GM23338 (cell line): ENCODE results near the gene PAQR8. TPM values are rescaled to one million over a fixed set of nuclear protein-coding genes. Genes with fewer than 3 reads are reported as not detected.

ENCODE experiments used
- ATAC-seq: fragments of 200-7000 bp; cut with Tn5 transposase; 3 replicates; pipeline ENCODE4 v1.9.1; 2020
- DNase-seq: peaks from one replicate; pipeline ENCODE4 v3.0.0-alpha.2; 2015; ENCODE audit warnings: low spot score
- H2AFZ ChIP-seq: fragments of 200-600 bp; sonication (generic); 2 replicates; pipeline ENCODE4 v1.8.0; 2016; ENCODE audit warnings: antibody characterized with exemption, mild to moderate bottlenecking, moderate library complexity
- H3F3A ChIP-seq: fragments of 200-600 bp; sonication (generic); replicated peaks from 2 replicates; pipeline ENCODE4 v1.8.0; 2017; ENCODE audit warnings: antibody characterized with exemption, mixed run types, low read depth
- H3K27ac ChIP-seq: fragments of 200-600 bp; sonication (generic); 2 replicates; pipeline ENCODE4 v1.6.1; 2016; ENCODE audit warnings: low read depth
- H3K27me3 ChIP-seq: fragments of 200-600 bp; sonication (generic); 2 replicates; pipeline ENCODE4 v1.8.0; 2016; ENCODE audit warnings: mild to moderate bottlenecking, mixed run types, moderate library complexity; ENCODE audit not compliant: insufficient read depth
- H3K36me3 ChIP-seq: fragments of 200-600 bp; sonication (generic); 2 replicates; pipeline ENCODE4 v1.8.0; 2016; ENCODE audit warnings: mild to moderate bottlenecking; ENCODE audit not compliant: insufficient read depth
- H3K4me1 ChIP-seq: fragments of 200-600 bp; sonication (generic); 2 replicates; pipeline ENCODE4 v1.8.0; 2016; ENCODE audit warnings: mild to moderate bottlenecking, moderate library complexity; ENCODE audit not compliant: insufficient read depth
- H3K4me2 ChIP-seq: fragments of 200-600 bp; sonication (generic); 2 replicates; pipeline ENCODE4 v1.7.1; 2017; ENCODE audit warnings: mixed run types
- H3K4me3 ChIP-seq: fragments of 200-600 bp; sonication (generic); 2 replicates; pipeline ENCODE4 v1.6.1; 2016; ENCODE audit warnings: mixed run types
- H3K79me2 ChIP-seq: fragments of 200-600 bp; sonication (generic); replicated peaks from 2 replicates; pipeline ENCODE4 v1.8.0; 2017; ENCODE audit warnings: mild to moderate bottlenecking; ENCODE audit not compliant: insufficient read depth
- H3K9me2 ChIP-seq: fragments of 200-600 bp; sonication (generic); 2 replicates; pipeline ENCODE4 v1.8.0; 2017; ENCODE audit not compliant: insufficient read depth
- H4K20me1 ChIP-seq: fragments of 200-600 bp; sonication (generic); replicated peaks from 2 replicates; pipeline ENCODE4 v1.8.0; 2017; ENCODE audit warnings: mild to moderate bottlenecking; ENCODE audit not compliant: insufficient read depth
- H3K27ac Mint-ChIP-seq: 2 replicates; pipeline ENCODE4 v1.8.0; 2020; ENCODE audit warnings: inconsistent platforms, mild to moderate bottlenecking, moderate library complexity, mixed read lengths
- H3K27me3 Mint-ChIP-seq: 3 replicates; pipeline ENCODE4 v1.8.0; 2022; ENCODE audit warnings: low read depth, mild to moderate bottlenecking, moderate library complexity, mixed read lengths, inconsistent platforms; ENCODE audit not compliant: insufficient read depth, poor library complexity
- H3K36me3 Mint-ChIP-seq: 3 replicates; pipeline ENCODE4 v1.8.0; 2021; ENCODE audit warnings: low read depth, mild to moderate bottlenecking, inconsistent platforms, moderate library complexity, mixed read lengths
- H3K4me1 Mint-ChIP-seq: 3 replicates; pipeline ENCODE4 v1.8.0; 2020; ENCODE audit warnings: mild to moderate bottlenecking, inconsistent platforms, mixed read lengths
- H3K4me3 Mint-ChIP-seq: 3 replicates; pipeline ENCODE4 v1.8.0; 2021; ENCODE audit warnings: moderate library complexity, mild to moderate bottlenecking, inconsistent platforms, mixed read lengths
- H3K9me3 Mint-ChIP-seq: 3 replicates; pipeline ENCODE4 v1.8.0; 2020; ENCODE audit warnings: moderate library complexity, mild to moderate bottlenecking, inconsistent platforms, mixed read lengths
- CREB1 ChIP-seq: fragments of 250-450 bp; sonication (Bioruptor Pico); IDR thresholded peaks from 2 replicates; pipeline ENCODE4 v1.5.0; 2020; ENCODE audit warnings: low read depth, mild to moderate bottlenecking, moderate library complexity
- CTCF ChIP-seq, 2 experiments: fragments of 200-600 bp in 1 of 2; sonication (generic) in 1 of 2; conservative IDR thresholded peaks; 2 replicates each; pipeline versions ENCODE4 v1.5.1 to v1.6.1; 2016 to 2017; ENCODE audit warnings: antibody characterized with exemption in 2 of 2, low read depth in 2 of 2, mild to moderate bottlenecking in 2 of 2, moderate library complexity in 1 of 2
- ETS1 ChIP-seq: IDR thresholded peaks from 2 replicates; pipeline ENCODE4 v1.6.1; 2016; ENCODE audit warnings: antibody characterized with exemption
- EZH2 ChIP-seq: fragments of 200-600 bp; sonication (generic); IDR thresholded peaks from one replicate; pipeline ENCODE4 v1.8.0; 2017; ENCODE audit warnings: antibody characterized with exemption, mild to moderate bottlenecking, low read depth; ENCODE audit not compliant: unreplicated experiment
- EZH2phosphoT487 ChIP-seq: fragments of 200-600 bp; sonication (generic); IDR thresholded peaks from one replicate; pipeline ENCODE4 v1.8.1; 2018; ENCODE audit warnings: antibody characterized with exemption; ENCODE audit not compliant: unreplicated experiment
- JUNB ChIP-seq: IDR thresholded peaks from one replicate; pipeline ENCODE4 v1.6.1; 2016; ENCODE audit warnings: antibody characterized with exemption; ENCODE audit not compliant: unreplicated experiment
- NANOG ChIP-seq: IDR thresholded peaks from 2 replicates; pipeline ENCODE4 v1.6.1; 2016; ENCODE audit warnings: antibody characterized with exemption, borderline replicate concordance
- ZNF331 ChIP-seq: fragments of 250-450 bp; sonication (Bioruptor Pico); IDR thresholded peaks from 2 replicates; pipeline ENCODE4 v1.5.0; 2020; ENCODE audit warnings: low read depth, mild to moderate bottlenecking, moderate library complexity
- ZNF462 ChIP-seq: fragments of 250-450 bp; sonication (Bioruptor Pico); IDR thresholded peaks from 2 replicates; pipeline ENCODE4 v1.5.0; 2020; ENCODE audit warnings: mild to moderate bottlenecking, moderate library complexity
- polyA plus RNA-seq: library from polyadenylated mRNA; unstranded; fragments of >200 nt; fragmentation: Nextera tagmentation; extraction: Ambion mirVana; gene quantifications from 2 replicates; pipeline ENCODE4 v1.2.1, GENCODE V29; 2016
- total RNA-seq: library from RNA; depleted of rRNA; stranded (reverse); fragments of >200 nt; shearing (Covaris generic); gene quantifications from 2 replicates; pipeline ENCODE4 v1.2.3, GENCODE V29; 2014

PAQR8 gene
- total and polyA plus RNA-seq, 2 experiments from 2014 or later = 3.6 to 11.2 TPM

- TF ChIP-seq CTCF (conservative IDR thresholded peaks at IDR 0.05; ENCODE audit: low read depth in 2 of 2) = no peak
These were observed 22.3 kb downstream of the PAQR8 start (continued) for GRCh38 chr6:52384145-52384766.

GRCh38 chr6:52385074-52385473 is 23.1 kb downstream of the PAQR8 start:
- peaks cover 20% of the 10 kb centered on the region; the same call in 2 of the 3 replicates for H3K36me3 Mint-ChIP-seq
- no peaks in the 10 kb centered on the region for H3F3A ChIP-seq
- no peaks in the 10 kb centered on the region for H3K27me3 ChIP-seq
- H3K9me2 ChIP-seq = no peaks in the 10 kb centered on the region
- DNase-seq (no peak), ATAC-seq (no peak)
- H3K27ac ChIP-seq = no peak overlapping the region
- H2AFZ ChIP-seq = no peak overlapping the region
- H4K20me1 ChIP-seq = no peaks in the 10 kb centered on the region
- H3K4me3 Mint-ChIP-seq = no peak overlapping the region
- peaks cover 29% of the 10 kb centered on the region; the same call in 2 of the 3 replicates for H3K9me3 Mint-ChIP-seq
- H3K4me3 ChIP-seq = no peak overlapping the region
- H3K4me1 Mint-ChIP-seq = no peaks in the 10 kb centered on the region
- H3K27ac Mint-ChIP-seq = no peak overlapping the region
- no peaks in the 10 kb centered on the region for H3K27me3 Mint-ChIP-seq
- H3K4me1 ChIP-seq = no peaks in the 10 kb centered on the region
- H3K4me2 ChIP-seq = no peak overlapping the region
- H3K79me2 ChIP-seq = no peaks in the 10 kb centered on the region
- H3K36me3 ChIP-seq = no peaks in the 10 kb centered on the region
- TF ChIP-seq NANOG (no peak), CTCF (conservative IDR thresholded peaks at IDR 0.05; ENCODE audit: low read depth in 2 of 2) (no peak), CREB1 (CRISPR knock-in tag) (no peak), EZH2phosphoT487 (no peak), ZNF331 (CRISPR knock-in tag) (no peak), ZNF462 (CRISPR knock-in tag) (no peak), EZH2 (no peak), JUNB (no peak), ETS1 (no peak)
